T1000 (cell line): ENCODE results near the gene DCDC1.

ENCODE experiments used
- DNase-seq: peaks from one replicate; lab custom pipeline; 2025; ENCODE audit warnings: mixed read lengths; lab: John Stamatoyannopoulos, UW

DCDC1 gene

GRCh38 chr11:30914143-30914762 lies 455.3 kb downstream of the DCDC1 start:
- DNase-seq, result no peak

GRCh38 chr11:30911247-30911646 lies 458.3 kb downstream of the DCDC1 start:
- no peak for DNase-seq

- no peak for DNase-seq
These were observed 460.7 kb downstream of the DCDC1 start for GRCh38 chr11:30908857-30909256.

- no peak for DNase-seq
These were observed 461.3 kb downstream of the DCDC1 start for GRCh38 chr11:30908272-30908671.

- no peak for DNase-seq
These were observed 466.6 kb downstream of the DCDC1 start for GRCh38 chr11:30902929-30903328.

GRCh38 chr11:30895046-30895445 lies 474.5 kb downstream of the DCDC1 start:
- DNase-seq, result no peak

GRCh38 chr11:30893318-30893717 lies 476.2 kb downstream of the DCDC1 start:
- DNase-seq, result no peak

GRCh38 chr11:30889143-30889794 lies 480.3 kb downstream of the DCDC1 start:
- DNase-seq, result no peak

- DNase-seq, result no peak
These were observed 490.1 kb downstream of the DCDC1 start for GRCh38 chr11:30879322-30880005.

GRCh38 chr11:30878400-30878799 lies 491.1 kb downstream of the DCDC1 start:
- no peak for DNase-seq

GRCh38 chr11:30876663-30877396 lies 492.7 kb downstream of the DCDC1 start:
- no peak for DNase-seq

GRCh38 chr11:30876228-30876627 lies 493.3 kb downstream of the DCDC1 start:
- DNase-seq, result no peak

GRCh38 chr11:30875806-30876205 lies 493.7 kb downstream of the DCDC1 start:
- no peak for DNase-seq

GRCh38 chr11:30873924-30874610 lies 495.5 kb downstream of the DCDC1 start:
- no peak for DNase-seq

- DNase-seq, result no peak
These were observed 500.9 kb downstream of the DCDC1 start for GRCh38 chr11:30868626-30869081.

- DNase-seq, result no peak
These were observed 506.3 kb downstream of the DCDC1 start for GRCh38 chr11:30863209-30863608.

GRCh38 chr11:30861531-30861930 lies 508.0 kb downstream of the DCDC1 start:
- DNase-seq, result no peak

GRCh38 chr11:30861064-30861463 lies 508.5 kb downstream of the DCDC1 start:
- DNase-seq, result no peak

- DNase-seq, result no peak
These were observed 509.4 kb downstream of the DCDC1 start for GRCh38 chr11:30860146-30860545.

- no peak for DNase-seq
These were observed 509.9 kb downstream of the DCDC1 start for GRCh38 chr11:30859669-30860068.

GRCh38 chr11:30855383-30856006 lies 514.0 kb downstream of the DCDC1 start:
- DNase-seq, result no peak
